Ammon's horn (tissue), 1 donor: Measurements from ENCODE around the gene TAOK3.
A peak's percentile ranks its signal among the peaks of the same experiment; 100 is the strongest.
"Not testable (repeated sequence)": the region's sequence is repeated elsewhere in the genome, so short reads cannot be mapped to it uniquely, and the experiment has no call there.

Experiments
- DNase-seq: peaks from one replicate; pipeline ENCODE4 v3.0.0-alpha.2; 2016; ENCODE audit warnings: low spot score

The TAOK3 gene

GRCh38 chr12:118373616-118374015, 909 bp upstream of the TAOK3 start:
- DNase-seq: no peak

- no peak for DNase-seq
These were observed 1.1 kb downstream of the TAOK3 start for GRCh38 chr12:118371321-118372282.

GRCh38 chr12:118370601-118371000, 2.1 kb downstream of the TAOK3 start:
- no peak for DNase-seq

- no peak for DNase-seq
These were observed 3.9 kb downstream of the TAOK3 start for GRCh38 chr12:118368821-118369220.

GRCh38 chr12:118361889-118362288, 10.8 kb downstream of the TAOK3 start:
- DNase-seq: no peak

GRCh38 chr12:118361092-118361404, 11.7 kb downstream of the TAOK3 start:
- no peak for DNase-seq

- DNase-seq: no peak
These were observed 13.2 kb downstream of the TAOK3 start for GRCh38 chr12:118359541-118359915.

- no peak for DNase-seq
These were observed 13.8 kb downstream of the TAOK3 start for GRCh38 chr12:118358612-118359540.

- no peak for DNase-seq
These were observed 14.7 kb downstream of the TAOK3 start for GRCh38 chr12:118358008-118358359.

- DNase-seq: peak; percentile 56
These were observed 15.3 kb downstream of the TAOK3 start for GRCh38 chr12:118357257-118358007.

GRCh38 chr12:118356809-118357256, 15.9 kb downstream of the TAOK3 start:
- no peak for DNase-seq

- no peak for DNase-seq
These were observed 16.9 kb downstream of the TAOK3 start for GRCh38 chr12:118355843-118356242.

- no peak for DNase-seq
These were observed 17.8 kb downstream of the TAOK3 start for GRCh38 chr12:118354903-118355302.

GRCh38 chr12:118354503-118354902, 18.2 kb downstream of the TAOK3 start:
- not testable (repeated sequence) for DNase-seq

GRCh38 chr12:118353721-118354120, 19.0 kb downstream of the TAOK3 start:
- DNase-seq: no peak

GRCh38 chr12:118350908-118351559, 21.7 kb downstream of the TAOK3 start:
- no peak for DNase-seq

GRCh38 chr12:118347916-118348315, 24.8 kb downstream of the TAOK3 start:
- no peak for DNase-seq

- no peak for DNase-seq
These were observed 25.8 kb downstream of the TAOK3 start for GRCh38 chr12:118346895-118347294.

GRCh38 chr12:118345355-118345754, 27.4 kb downstream of the TAOK3 start:
- DNase-seq: no peak

- DNase-seq: no peak
These were observed 27.9 kb downstream of the TAOK3 start for GRCh38 chr12:118344829-118345228.

- DNase-seq: no peak
These were observed 30.6 kb downstream of the TAOK3 start for GRCh38 chr12:118342090-118342489.
